Measurements from ENCODE around the gene CSMD2.

The CSMD2 gene

DNA sequence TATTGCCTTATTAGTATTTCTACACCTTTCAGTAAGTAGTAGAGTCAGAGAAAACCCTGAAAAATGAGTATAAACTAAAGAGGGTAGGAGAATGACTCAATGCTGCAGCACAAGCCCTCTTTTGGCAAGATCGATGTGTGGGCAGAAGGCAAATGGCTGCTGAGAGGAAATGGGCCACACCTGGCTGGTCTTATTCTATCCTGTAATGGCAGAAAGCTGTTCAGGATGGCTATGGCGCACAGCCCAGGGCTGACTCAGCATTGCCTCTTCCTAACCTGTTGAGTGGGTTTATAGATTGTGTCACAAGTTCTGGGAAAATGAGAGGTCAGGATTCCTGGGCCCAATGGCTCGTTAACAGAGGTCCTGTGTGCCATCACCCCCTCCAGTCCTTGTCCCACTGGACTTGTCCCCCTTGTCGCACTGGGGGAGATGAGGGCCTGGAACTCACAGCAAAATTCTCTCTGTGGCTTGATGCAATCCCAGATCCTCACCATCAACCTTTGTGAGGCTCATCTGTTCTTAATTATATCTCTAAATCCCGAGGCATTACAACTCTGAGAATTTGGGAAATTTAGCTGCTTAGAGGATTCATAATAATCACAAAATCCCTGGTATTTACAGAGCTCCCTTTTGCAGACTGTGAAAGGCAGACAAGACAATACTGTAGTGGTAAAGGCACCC is 287.9 kb downstream of the CSMD2 start:
- FAIRE-seq (no peak), DNase-seq (ENCODE audit: insufficient read length) (no peak)
- no peak for TF ChIP-seq POLR2A (IDR thresholded peaks at IDR 0.05; ENCODE audit: low read depth, low read length)
- TF ChIP-seq POLR2AphosphoS5 (IDR thresholded peaks at IDR 0.05; ENCODE audit: low read depth, low read length): no peak
- no peak for TF ChIP-seq TAF1 (IDR thresholded peaks at IDR 0.05; ENCODE audit: borderline replicate concordance, low read depth, low read length)

DNA sequence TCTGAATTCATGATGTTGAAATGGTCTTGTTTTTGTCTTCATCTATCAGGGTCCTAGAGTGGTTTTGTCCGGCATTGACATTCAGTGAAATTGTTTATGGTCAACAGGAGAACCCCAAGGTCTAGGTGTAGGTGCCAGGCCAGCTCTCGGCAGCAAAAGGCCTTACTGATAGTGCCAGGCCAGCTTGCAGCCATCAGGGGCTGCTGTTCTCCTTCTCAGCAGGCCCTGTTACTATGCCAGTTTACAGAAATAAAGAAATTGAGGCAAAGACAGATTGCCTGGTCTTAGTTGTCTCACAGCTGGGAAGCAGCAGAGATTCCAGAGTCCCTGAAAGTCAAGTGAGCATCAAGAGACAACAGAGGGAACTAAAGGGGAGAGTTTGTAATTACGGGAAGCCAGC is 289.2 kb downstream of the CSMD2 start:
- no peak for DNase-seq (ENCODE audit: insufficient read length)
- TF ChIP-seq POLR2A (IDR thresholded peaks at IDR 0.05; ENCODE audit: low read depth, low read length): no peak
- no peak for TF ChIP-seq TAF1 (IDR thresholded peaks at IDR 0.05; ENCODE audit: borderline replicate concordance, low read depth, low read length)
- TF ChIP-seq POLR2AphosphoS5 (IDR thresholded peaks at IDR 0.05; ENCODE audit: low read depth, low read length): no peak
- FAIRE-seq: no peak

DNA sequence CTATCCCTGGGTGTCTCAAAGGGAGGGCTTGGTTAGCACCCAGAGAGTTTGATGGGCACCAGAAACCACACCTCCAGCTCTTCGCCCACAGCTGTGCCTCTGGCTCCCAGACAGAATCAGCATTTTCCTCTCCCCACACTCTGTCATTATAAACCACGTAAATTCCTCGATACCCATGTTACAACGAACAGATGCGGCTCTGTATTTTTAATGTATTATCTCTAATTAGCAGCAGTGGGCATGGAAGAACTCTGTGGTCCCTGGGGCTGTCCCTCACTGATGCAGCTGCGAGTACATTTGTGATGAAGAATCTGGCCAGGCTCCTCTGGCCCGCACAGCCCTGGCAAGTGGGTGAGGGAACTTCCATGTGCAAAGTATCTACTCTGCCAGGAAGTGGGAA is 290.4 kb downstream of the CSMD2 start:
- FAIRE-seq (no peak), DNase-seq (ENCODE audit: insufficient read length) (no peak)
- TF ChIP-seq POLR2A (IDR thresholded peaks at IDR 0.05; ENCODE audit: low read depth, low read length) (no peak), POLR2AphosphoS5 (IDR thresholded peaks at IDR 0.05; ENCODE audit: low read depth, low read length) (no peak), TAF1 (IDR thresholded peaks at IDR 0.05; ENCODE audit: borderline replicate concordance, low read depth, low read length) (no peak)

DNA sequence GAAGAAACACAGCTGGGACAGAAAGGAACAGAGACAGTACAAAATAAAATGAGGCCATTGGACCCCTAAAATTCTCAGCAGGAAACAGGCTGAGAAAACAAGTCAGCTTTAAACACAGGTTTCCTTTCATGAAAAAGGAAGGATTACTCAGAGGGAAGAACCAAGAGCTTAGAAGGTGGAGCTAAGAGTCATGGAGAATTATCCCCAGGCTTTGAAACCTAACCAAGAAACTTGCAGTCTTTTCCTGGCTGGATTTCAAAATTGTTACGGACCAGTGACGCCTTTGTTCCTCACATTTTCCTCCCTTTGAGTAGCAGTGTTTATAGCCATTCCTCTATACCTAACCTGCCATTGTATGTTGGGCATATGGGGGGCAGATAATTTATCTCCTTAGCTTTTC is 292.3 kb downstream of the CSMD2 start:
- DNase-seq (ENCODE audit: insufficient read length) (no peak), FAIRE-seq (no peak)
- no peak for TF ChIP-seq POLR2A (IDR thresholded peaks at IDR 0.05; ENCODE audit: low read depth, low read length)

DNA sequence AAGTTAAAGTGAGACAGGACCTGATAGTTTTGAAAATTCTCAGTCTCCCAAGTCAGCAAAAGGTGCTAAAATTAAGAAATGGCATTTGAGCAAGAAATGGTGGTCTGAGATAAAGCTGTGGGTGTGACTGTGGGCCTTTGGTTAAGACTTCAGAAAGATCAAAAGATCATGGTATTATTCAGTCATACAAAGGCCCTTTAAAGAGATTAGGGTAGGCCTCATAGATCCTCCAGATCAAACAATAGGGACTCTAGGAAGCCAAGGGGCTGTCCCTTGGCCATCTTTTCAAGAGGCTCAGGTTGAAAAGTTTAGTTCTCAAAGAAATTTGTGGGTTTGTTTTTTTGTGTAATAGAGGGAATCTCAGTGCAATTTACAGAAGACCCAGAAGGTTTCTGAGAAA is 292.8 kb downstream of the CSMD2 start:
- no peak for FAIRE-seq

DNA sequence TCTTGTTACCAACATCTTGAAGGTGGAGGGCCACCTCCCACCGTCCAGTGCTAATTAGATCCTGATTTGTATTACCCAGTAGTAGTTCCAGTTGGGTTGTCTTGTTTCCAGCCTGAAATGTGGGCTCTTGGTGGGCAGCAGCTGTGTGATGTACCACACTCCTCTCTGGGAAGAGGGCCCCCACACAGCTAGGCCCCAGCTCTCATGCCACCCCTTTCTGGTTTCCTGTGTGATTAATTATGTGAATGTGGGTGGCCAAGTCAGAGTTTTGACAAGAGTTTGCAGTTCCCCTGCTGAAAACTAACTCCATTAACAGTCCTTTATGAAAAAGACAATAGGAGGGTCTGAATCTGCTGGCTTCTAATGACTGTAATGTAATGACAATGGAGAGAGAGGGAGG is 297.3 kb downstream of the CSMD2 start:
- TF ChIP-seq POLR2A (IDR thresholded peaks at IDR 0.05; ENCODE audit: low read depth, low read length): no peak
- no peak for TF ChIP-seq POLR2AphosphoS5 (IDR thresholded peaks at IDR 0.05; ENCODE audit: low read depth, low read length)
- TF ChIP-seq TAF1 (IDR thresholded peaks at IDR 0.05; ENCODE audit: borderline replicate concordance, low read depth, low read length): no peak
- DNase-seq (ENCODE audit: insufficient read length) (no peak), FAIRE-seq (no peak)

More for the DNA sequence above, 292.8 kb downstream of the CSMD2 start:
- DNase-seq (ENCODE audit: insufficient read length): no peak
- TF ChIP-seq TAF1 (IDR thresholded peaks at IDR 0.05; ENCODE audit: borderline replicate concordance, low read depth, low read length): no peak
- TF ChIP-seq POLR2A (IDR thresholded peaks at IDR 0.05; ENCODE audit: low read depth, low read length): no peak

DNA sequence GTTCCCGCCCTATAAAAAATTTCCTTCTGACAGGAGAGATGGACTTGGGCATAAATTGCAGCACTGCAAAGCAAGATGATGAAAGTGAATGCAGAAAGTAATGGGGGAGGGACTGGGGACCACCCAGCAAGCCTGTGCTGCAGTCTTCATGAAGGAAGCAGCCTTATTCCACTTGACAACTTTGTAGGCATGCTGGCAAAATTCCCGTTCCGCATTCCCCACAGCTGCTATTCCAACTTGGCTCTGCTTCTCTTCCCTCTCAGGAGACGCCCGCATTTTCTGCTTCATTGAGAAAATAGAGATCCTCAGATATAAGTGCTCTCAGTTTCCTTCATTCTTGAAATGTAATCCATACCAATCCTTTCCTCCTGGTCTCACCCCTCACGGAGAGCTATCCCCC is 298.7 kb downstream of the CSMD2 start:
- FAIRE-seq: no peak
- TF ChIP-seq TAF1 (IDR thresholded peaks at IDR 0.05; ENCODE audit: borderline replicate concordance, low read depth, low read length) (no peak), POLR2AphosphoS5 (IDR thresholded peaks at IDR 0.05; ENCODE audit: low read depth, low read length) (no peak), POLR2A (IDR thresholded peaks at IDR 0.05; ENCODE audit: low read depth, low read length) (no peak)

DNA sequence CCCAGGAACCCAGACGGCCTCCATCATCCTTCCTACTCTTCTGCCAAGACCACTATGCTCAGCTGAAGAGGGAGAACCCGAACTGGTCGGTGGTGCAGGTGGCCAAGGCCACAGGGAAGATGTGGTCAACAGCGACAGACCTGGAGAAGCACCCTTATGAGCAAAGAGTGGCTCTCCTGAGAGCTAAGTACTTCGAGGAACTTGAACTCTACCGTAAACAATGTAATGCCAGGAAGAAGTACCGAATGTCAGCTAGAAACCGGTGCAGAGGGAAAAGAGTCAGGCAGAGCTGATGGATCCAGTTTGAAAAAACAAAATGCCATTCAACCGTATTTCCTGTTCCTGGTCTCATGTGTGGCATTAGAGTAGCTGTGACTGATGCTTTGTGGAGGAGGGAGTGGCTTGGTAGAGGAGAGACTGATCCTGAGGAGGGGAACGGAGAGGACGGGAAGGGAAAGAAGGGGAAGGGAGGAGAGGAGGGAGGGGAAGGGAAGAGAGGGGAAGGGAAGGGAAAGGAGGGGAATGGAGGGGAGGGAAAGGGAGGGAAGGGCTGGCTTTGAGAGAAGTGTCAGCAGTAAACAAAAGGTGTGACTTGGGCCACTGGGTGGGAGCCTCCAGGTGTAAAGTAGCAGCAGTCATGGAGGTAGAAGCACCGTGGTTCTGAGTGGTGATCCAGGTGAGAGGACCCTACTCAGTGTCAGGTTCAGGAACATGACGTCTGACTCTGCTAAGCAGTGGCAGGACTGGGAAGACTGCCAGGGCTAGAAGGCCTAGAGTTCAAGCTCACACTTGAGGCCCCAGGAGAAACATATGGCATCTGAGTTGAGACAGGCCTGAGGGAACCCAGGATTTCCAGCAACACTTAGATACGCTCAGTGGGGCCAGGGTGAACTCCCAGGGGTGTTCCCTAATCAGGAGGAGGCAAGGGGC is 300.3 kb downstream of the CSMD2 start:
- TF ChIP-seq POLR2AphosphoS5 (IDR thresholded peaks at IDR 0.05; ENCODE audit: low read depth, low read length): no peak
- no peak for TF ChIP-seq POLR2A (IDR thresholded peaks at IDR 0.05; ENCODE audit: low read depth, low read length)
- no peak for TF ChIP-seq TAF1 (IDR thresholded peaks at IDR 0.05; ENCODE audit: borderline replicate concordance, low read depth, low read length)
- DNase-seq (ENCODE audit: insufficient read length): no peak
- no peak for FAIRE-seq

More for the DNA sequence above, 298.7 kb downstream of the CSMD2 start:
- no peak for DNase-seq (ENCODE audit: insufficient read length)

DNA sequence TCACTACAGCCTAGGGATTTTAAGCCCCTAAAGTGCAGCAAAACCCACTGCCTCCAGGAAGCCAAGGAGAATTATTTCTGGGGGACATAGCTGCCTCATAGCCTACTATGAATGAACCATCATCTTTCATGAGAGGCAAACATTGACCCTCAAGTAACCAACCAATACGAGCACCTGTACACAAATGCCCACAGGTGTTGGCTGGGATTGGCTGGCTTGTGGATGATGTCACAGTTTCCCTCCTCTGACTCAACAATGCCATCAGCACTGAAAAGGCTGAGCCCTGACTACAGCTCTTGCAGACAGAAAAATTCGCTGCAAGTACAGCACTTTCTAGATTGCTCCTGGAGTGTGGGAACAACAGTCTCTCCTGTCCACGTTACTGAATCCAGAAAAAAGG is 301.3 kb downstream of the CSMD2 start, which contains the start of gene HMGB4:
Gene HMGB4 (plus strand): TSS at position 301 of the 400 bp plus-strand sequence. CDS start 113 bp downstream, outside the sequence.
- no peak for DNase-seq (ENCODE audit: insufficient read length)
- FAIRE-seq: no peak
- TF ChIP-seq TAF1 (IDR thresholded peaks at IDR 0.05; ENCODE audit: borderline replicate concordance, low read depth, low read length) (no peak), POLR2A (IDR thresholded peaks at IDR 0.05; ENCODE audit: low read depth, low read length) (no peak), POLR2AphosphoS5 (IDR thresholded peaks at IDR 0.05; ENCODE audit: low read depth, low read length) (no peak)

DNA sequence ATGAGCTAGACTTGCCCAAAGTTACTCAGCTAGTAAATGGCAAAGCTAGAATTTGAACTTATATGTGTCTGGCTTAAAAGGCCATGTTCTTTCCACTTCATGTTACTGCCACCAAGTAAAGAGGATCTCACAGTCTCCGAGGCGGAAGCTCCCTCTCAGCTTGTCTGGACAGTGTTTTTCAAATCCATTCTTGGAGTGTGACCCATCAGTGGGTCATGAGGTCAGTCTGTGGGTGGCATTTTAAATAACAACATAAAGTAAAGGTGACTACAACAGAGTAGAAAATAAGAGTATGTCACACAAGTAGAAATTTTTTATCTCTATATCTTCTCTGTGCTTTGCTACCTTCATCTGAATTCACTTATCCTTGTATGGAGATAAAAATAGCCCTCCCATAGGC is 304.4 kb downstream of the CSMD2 start:
- TF ChIP-seq POLR2A (IDR thresholded peaks at IDR 0.05; ENCODE audit: low read depth, low read length) (no peak), POLR2AphosphoS5 (IDR thresholded peaks at IDR 0.05; ENCODE audit: low read depth, low read length) (no peak), TAF1 (IDR thresholded peaks at IDR 0.05; ENCODE audit: borderline replicate concordance, low read depth, low read length) (no peak)
- DNase-seq (ENCODE audit: insufficient read length): no peak
- FAIRE-seq: no peak

DNA sequence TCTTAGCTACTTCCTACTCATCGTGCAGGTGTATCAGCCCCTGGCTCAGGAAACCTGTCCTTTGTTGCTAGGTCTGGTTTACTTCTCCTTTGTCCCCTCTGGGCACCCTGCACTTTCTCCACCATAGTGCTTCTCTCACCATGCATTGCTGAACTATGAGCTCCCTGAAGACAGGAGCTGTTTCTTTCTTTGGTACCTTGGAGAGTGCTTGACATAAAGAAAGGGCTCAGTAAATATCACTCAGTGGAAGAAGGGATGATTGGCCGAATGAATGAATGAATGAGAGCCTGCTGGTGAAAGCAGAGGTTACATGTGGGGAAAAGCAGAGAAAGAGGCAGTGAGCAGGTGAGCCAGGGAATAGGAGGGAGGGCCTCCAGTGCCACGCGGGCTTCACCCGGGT is 310.9 kb downstream of the CSMD2 start:
- no peak for DNase-seq (ENCODE audit: insufficient read length)
- FAIRE-seq: no peak
- TF ChIP-seq TAF1 (IDR thresholded peaks at IDR 0.05; ENCODE audit: borderline replicate concordance, low read depth, low read length) (no peak), POLR2A (IDR thresholded peaks at IDR 0.05; ENCODE audit: low read depth, low read length) (no peak), POLR2AphosphoS5 (IDR thresholded peaks at IDR 0.05; ENCODE audit: low read depth, low read length) (no peak)

DNA sequence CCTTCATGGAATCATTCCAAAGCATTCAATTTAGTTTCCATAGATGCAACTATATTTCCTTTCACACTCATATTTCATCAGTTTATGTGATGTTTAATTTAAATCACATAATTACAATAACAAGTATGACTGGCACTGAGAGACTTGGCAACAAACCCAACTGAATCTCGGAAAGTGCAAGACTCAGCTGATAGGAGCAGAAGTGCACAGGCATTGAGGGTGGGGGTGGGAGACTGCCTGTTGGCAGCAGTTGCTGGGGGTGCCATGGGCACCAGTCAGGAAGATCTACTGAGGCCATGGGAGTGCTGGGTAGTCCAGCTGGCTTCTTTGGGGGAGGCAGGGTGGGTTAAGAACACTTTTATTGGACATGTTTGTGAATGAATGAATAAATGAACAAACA is 311.6 kb downstream of the CSMD2 start:
- TF ChIP-seq POLR2A (IDR thresholded peaks at IDR 0.05; ENCODE audit: low read depth, low read length) (no peak), POLR2AphosphoS5 (IDR thresholded peaks at IDR 0.05; ENCODE audit: low read depth, low read length) (no peak), TAF1 (IDR thresholded peaks at IDR 0.05; ENCODE audit: borderline replicate concordance, low read depth, low read length) (no peak)
- DNase-seq (ENCODE audit: insufficient read length) (no peak), FAIRE-seq (no peak)

All from GM12892 (cell line).